GM19238 (cell line): ENCODE data around the gene TBCCD1.
"Not testable (repeated sequence)": the region's sequence is repeated elsewhere in the genome, so short reads cannot be mapped to it uniquely, and the experiment has no call there.

Experiments
- DNase-seq: peaks from one replicate; pipeline ENCODE4 v3.0.0; 2011; ENCODE audit warnings: low spot score; ENCODE audit not compliant: insufficient read length

The TBCCD1 gene

GRCh38 chr3:186520431-186520830, 46.7 kb downstream of the TBCCD1 start:
- no peak for DNase-seq

GRCh38 chr3:186519021-186519658, 48.0 kb downstream of the TBCCD1 start:
- no peak for DNase-seq

GRCh38 chr3:186517218-186517617, 49.9 kb downstream of the TBCCD1 start:
- DNase-seq = no peak

GRCh38 chr3:186516646-186517045, 50.5 kb downstream of the TBCCD1 start:
- no peak for DNase-seq

- no peak for DNase-seq
These were observed 52.0 kb downstream of the TBCCD1 start for GRCh38 chr3:186515125-186515524.

GRCh38 chr3:186514296-186515002, 52.7 kb downstream of the TBCCD1 start:
- DNase-seq = no peak

- DNase-seq = no peak
These were observed 53.8 kb downstream of the TBCCD1 start for GRCh38 chr3:186513386-186513785.

GRCh38 chr3:186512570-186513302, 54.4 kb downstream of the TBCCD1 start:
- DNase-seq = no peak

GRCh38 chr3:186511702-186512101, 55.4 kb downstream of the TBCCD1 start:
- DNase-seq = no peak

- DNase-seq = no peak
These were observed 55.9 kb downstream of the TBCCD1 start for GRCh38 chr3:186511245-186511644.

GRCh38 chr3:186510374-186511079, 56.6 kb downstream of the TBCCD1 start:
- DNase-seq = no peak

- no peak for DNase-seq
These were observed 57.7 kb downstream of the TBCCD1 start for GRCh38 chr3:186509423-186509822.

GRCh38 chr3:186506857-186507256, 60.3 kb downstream of the TBCCD1 start:
- no peak for DNase-seq

- no peak for DNase-seq
These were observed 60.9 kb downstream of the TBCCD1 start for GRCh38 chr3:186506191-186506739.

GRCh38 chr3:186502966-186503712, 64.0 kb downstream of the TBCCD1 start:
- no peak for DNase-seq

GRCh38 chr3:186502138-186502948, 64.8 kb downstream of the TBCCD1 start:
- no peak for DNase-seq

GRCh38 chr3:186499949-186500348, 67.2 kb downstream of the TBCCD1 start:
- not testable (repeated sequence) for DNase-seq

GRCh38 chr3:186498022-186498421, 69.1 kb downstream of the TBCCD1 start:
- DNase-seq = not testable (repeated sequence)

- no peak for DNase-seq
These were observed 69.5 kb downstream of the TBCCD1 start for GRCh38 chr3:186497608-186498007.

GRCh38 chr3:186496635-186497034, 70.5 kb downstream of the TBCCD1 start:
- no peak for DNase-seq
